ENCODE data around the gene COTL1. TPM values are rescaled to one million over a fixed set of nuclear protein-coding genes. Genes with fewer than 3 reads are reported as not detected.
"Not testable (repeated sequence)": the region's sequence is repeated elsewhere in the genome, so short reads cannot be mapped to it uniquely, and the experiment has no call there.

COTL1 gene
- total and polyA plus RNA-seq, 8 donors = 92.7 to 206 (median 119) TPM

GRCh38 chr16:84520725-84521496, 97.0 kb downstream of the COTL1 start:
- intact Hi-C loops (cut with DNase I) = loop anchor here in 1 of 2 donors (10.0 kb wide), 1 partner anchor 204 kb away; no protein-coding TSS in a partner anchor
- ATAC-seq = peak; percentile 85
- Histone ChIP-seq H3K4me3 (no peak overlapping the region), H3K27ac (no peak overlapping the region), H3K4me1 (peaks cover 0 to under 1% of the 10 kb centered on the region in 2 donors), H3K27me3 (no peaks in the 10 kb centered on the region), H3K36me3 (no peaks in the 10 kb centered on the region), H3K9me3 (no peaks in the 10 kb centered on the region)
- DNase-seq = peak in 1 of 4 donors; percentile 72
- no peak for TF ChIP-seq CTCF (IDR thresholded peaks at IDR 0.05)

- no peak for ATAC-seq
- no peak for TF ChIP-seq CTCF (IDR thresholded peaks at IDR 0.05)
- Histone ChIP-seq H3K36me3 (no peaks in the 10 kb centered on the region), H3K27ac (no peak overlapping the region), H3K4me3 (no peak overlapping the region), H3K9me3 (no peaks in the 10 kb centered on the region), H3K27me3 (no peaks in the 10 kb centered on the region), H3K4me1 (peaks cover 0 to 11% of the 10 kb centered on the region in 2 donors)
- intact Hi-C loops (cut with DNase I) = loop anchor here in 1 of 2 donors (10.0 kb wide), 1 partner anchor 205 kb away; no protein-coding TSS in a partner anchor
- no peak for DNase-seq
Observed at GRCh38 chr16:84519855-84520254, 98.0 kb downstream of the COTL1 start.

GRCh38 chr16:84518804-84519341, 99.0 kb downstream of the COTL1 start:
- DNase-seq = no peak
- Histone ChIP-seq H3K4me1 (peaks cover 0 to 19% of the 10 kb centered on the region in 2 donors), H3K4me3 (no peak overlapping the region), H3K27ac (no peak overlapping the region), H3K36me3 (no peaks in the 10 kb centered on the region), H3K27me3 (no peaks in the 10 kb centered on the region), H3K9me3 (no peaks in the 10 kb centered on the region)
- intact Hi-C loops (cut with DNase I) = no loop called here
- TF ChIP-seq CTCF (IDR thresholded peaks at IDR 0.05) = no peak
- ATAC-seq = no peak

- H3K4me3 ChIP-seq; H3K27ac ChIP-seq; ATAC-seq; intact Hi-C loops (cut with DNase I); H3K27me3 ChIP-seq; H3K36me3 ChIP-seq; H3K9me3 ChIP-seq; DNase-seq: not testable (repeated sequence)
- H3K4me1 ChIP-seq = peaks cover 0 to 19% of the 10 kb centered on the region in 2 donors
Observed at GRCh38 chr16:84518220-84518619, 99.7 kb downstream of the COTL1 start.

- H3K4me1 ChIP-seq = peaks cover 0 to 19% of the 10 kb centered on the region in 2 donors
- no peak overlapping the region for H3K4me3 ChIP-seq
- H3K9me3 ChIP-seq = no peaks in the 10 kb centered on the region
- TF ChIP-seq CTCF (IDR thresholded peaks at IDR 0.05) = no peak
- ATAC-seq = no peak
- H3K27me3 ChIP-seq = no peaks in the 10 kb centered on the region
- H3K27ac ChIP-seq = no peak overlapping the region
- H3K36me3 ChIP-seq = no peaks in the 10 kb centered on the region
- DNase-seq = no peak
- intact Hi-C loops (cut with DNase I) = no loop called here
Observed at GRCh38 chr16:84517366-84517765, 100.5 kb downstream of the COTL1 start.

Other genes with a start within 250 kb of the COTL1 start
- gene ATP2C2, start 249.5 kb downstream of the COTL1 start, total RNA-seq = 10 to 100 TPM; 38.1 to 52.8 TPM
- 10 to 100 TPM; 11.2 to 31.0 (median 17.9) TPM for gene ATP2C2, start 249.5 kb downstream of the COTL1 start, polyA plus RNA-seq (ENCODE audit: insufficient read length in 6 of 6)
- gene MEAK7, start 113.4 kb downstream of the COTL1 start, total RNA-seq = 10 to 100 TPM; 13.1 to 18.8 TPM
- 10 to 100 TPM; 19.8 to 22.3 (median 21.0) TPM for gene MEAK7, start 113.4 kb downstream of the COTL1 start, polyA plus RNA-seq (ENCODE audit: insufficient read length in 6 of 6)
- gene KLHL36, start 30.4 kb upstream of the COTL1 start, total RNA-seq = 10 to 100 TPM; 44.7 to 50.9 TPM
- 10 to 100 TPM; 23.8 to 30.5 (median 27.4) TPM for gene KLHL36, start 30.4 kb upstream of the COTL1 start, polyA plus RNA-seq (ENCODE audit: insufficient read length in 6 of 6)
- 10 to 100 TPM; 57.4 to 77.3 TPM for gene USP10, start 81.9 kb upstream of the COTL1 start, total RNA-seq
- gene USP10, start 81.9 kb upstream of the COTL1 start, polyA plus RNA-seq (ENCODE audit: insufficient read length in 6 of 6) = 100 to 1,000 TPM in 1 of 6 donors, 10 to 100 TPM in 5; 80.3 to 102 (median 91.7) TPM
- gene CRISPLD2, start 201.9 kb upstream of the COTL1 start, total RNA-seq = 100 to 1,000 TPM in 1 of 2 donors, 10 to 100 TPM in 1; 86.6 to 106 TPM
- gene CRISPLD2, start 201.9 kb upstream of the COTL1 start, polyA plus RNA-seq (ENCODE audit: insufficient read length in 6 of 6) = 10 to 100 TPM; 13.8 to 29.5 (median 21.9) TPM